HG03097 (cell line): ENCODE results near the gene BNIPL.

ENCODE experiments used
- ATAC-seq: cut with Tn5 transposase; IDR thresholded peaks from one replicate; pipeline ENCODE4 v1.9.1; 2021; ENCODE audit not compliant: unreplicated experiment, low FRiP score

Gene BNIPL

DNA sequence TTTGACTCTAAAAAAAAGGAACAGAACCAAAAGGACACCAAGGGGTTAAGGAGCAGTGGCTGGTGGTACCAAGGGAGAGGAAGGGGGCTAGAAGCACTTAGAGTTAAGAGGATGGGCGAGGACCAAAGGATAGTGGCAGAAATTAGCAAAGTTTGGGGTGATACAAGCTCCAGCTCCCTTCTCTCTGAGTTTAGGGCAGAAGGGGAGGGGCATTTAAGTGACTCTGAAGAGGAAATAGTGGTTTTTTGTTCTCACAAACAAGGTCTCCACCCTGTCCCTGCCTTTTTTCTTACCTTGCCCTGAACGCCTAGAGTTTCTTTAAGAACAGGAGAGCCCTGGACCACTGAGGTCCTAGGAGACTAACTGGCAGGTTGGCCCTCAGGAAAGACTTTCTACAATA, 19.8 kb downstream of the BNIPL start:
- no peak for ATAC-seq

DNA sequence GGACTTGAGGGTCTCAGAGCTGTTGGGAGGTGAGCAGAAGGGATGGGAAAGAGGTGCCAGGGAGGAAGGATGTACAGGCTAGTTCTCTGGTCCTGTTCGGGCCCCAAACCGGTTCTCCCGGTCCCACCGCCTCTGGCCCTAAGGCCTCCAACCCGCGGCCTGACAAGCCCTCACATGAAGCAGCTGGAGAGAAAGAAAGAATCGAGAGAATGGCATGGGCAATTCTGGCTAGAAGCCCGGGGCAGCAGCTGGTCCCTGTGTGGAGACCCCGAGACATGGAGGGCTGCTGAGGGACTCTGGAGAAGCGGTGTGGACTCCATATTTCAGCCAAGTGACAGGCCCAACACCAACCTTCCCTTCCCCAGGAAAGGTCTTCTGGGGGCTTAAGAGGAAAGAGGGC, 22.3 kb downstream of the BNIPL start:
- no peak for ATAC-seq

DNA sequence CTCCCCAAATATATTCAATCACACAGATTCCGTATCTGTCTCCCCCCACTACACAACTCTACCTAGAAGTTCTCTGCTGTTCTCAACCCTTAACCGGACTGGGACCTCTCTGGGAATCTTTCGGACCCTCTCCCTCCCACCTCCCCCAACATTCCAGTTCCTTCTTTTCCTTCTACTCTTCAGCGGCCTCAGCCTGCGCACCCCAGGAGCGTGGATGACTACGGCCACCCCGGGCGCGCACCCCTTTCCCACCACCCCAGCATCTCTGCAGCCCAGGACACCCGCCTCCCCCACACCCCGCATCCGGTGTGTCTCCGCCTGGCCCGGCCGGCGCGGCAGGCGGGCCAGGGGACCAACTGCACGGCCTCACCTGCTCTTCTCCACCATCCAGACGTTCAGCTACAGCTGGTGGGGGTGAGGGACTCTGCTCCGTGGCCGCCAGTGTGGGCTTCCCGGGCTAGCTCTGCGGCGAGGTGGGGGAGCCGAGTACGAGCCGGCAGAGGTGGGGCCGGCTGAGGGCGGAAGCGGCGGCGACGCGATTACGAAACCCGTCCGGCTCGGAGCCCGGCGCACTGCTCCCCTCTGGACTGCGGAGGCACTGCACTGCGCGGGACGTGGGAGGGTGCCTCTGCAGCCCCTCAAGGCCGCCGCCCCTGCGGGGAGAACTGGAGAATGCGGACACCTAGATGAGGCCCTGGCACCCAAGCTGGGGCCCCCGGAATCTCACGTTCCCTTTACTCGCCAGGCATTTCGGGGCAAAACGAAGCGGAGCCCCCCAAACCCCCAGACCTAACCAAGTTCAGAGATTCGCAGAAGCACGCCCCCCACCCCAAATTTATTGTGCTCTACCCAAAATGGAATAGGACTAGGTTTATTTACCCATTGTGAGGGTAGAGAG, 23.0 kb downstream of the BNIPL start, which contains the start of gene CDC42SE1:
CDC42SE1 (minus strand) TSS at position 514 of the 898 bp plus-strand sequence. CDS start 3,892 bp downstream, outside the sequence.
- peak; percentile 75 for ATAC-seq

DNA sequence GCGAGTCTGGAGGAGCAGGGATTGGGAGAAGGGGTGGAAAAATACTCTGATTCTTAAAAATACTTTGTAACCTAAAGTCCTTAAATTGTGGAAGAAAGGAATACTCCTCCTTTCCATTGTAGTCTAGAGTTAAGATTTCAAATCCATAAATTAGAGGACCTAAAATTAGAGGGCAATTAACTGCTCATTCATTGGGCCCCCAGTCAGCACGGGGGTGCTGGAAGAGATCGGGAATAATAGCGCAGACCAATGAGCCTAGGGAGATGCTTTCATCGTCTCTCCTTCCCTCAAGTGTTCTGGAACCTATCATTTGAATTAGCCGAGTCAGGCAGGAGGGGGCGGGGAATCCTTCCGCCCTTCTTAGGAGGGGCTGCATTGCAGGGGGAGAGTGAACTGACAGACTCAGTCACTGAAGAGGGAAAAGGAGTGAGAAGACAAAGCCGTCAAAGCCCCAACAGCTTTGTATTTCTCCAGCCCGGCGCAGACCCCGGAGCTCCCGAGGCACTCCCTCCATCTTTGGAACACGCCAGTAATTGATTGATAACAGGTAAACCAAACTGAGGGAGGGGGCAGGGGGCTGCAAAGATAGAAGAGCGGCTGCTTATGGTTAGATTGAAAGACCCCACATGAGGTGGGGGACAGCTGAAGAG, 23.7 kb downstream of the BNIPL start, which contains the start of gene MLLT11:
MLLT11 (plus strand) TSS at position 391 of the 650 bp plus-strand sequence. CDS start 6,828 bp downstream, outside the sequence.
- no peak for ATAC-seq

DNA sequence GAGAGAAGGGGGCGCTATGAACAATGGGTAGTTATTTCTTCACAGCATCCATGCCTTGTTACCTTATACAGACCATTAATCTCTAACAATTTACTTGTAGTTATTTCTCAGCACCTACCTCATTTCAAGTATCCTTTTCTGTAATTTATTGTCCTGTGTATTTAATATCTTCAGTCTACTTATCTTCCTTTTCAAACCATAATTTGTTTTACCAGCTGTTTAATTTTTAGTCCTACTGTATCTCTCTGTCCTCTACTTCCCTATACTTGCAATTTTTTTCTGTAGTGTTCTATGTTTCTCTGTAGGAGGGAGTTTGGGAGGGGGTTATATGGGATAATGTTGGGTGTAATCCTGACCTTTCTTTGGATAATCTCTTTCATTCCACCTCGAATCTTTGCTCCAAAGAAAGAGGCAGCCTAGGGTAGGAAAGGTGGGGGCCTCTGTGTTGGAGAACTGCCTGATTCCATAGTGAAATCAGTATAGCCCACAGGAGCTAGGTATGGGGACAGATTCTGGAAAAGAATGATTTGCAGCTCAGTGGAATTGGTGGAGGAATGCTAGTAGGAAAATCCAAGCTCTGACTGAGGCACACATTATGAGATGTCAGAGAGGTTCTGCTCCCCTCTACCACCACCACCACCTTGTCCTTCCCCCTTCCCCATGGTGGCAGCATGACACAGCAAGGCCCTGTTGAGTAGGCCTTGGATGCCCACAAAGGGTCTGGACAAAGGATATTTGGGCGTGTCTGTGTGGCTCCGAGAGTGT, 24.5 kb downstream of the BNIPL start:
- ATAC-seq: no peak

DNA sequence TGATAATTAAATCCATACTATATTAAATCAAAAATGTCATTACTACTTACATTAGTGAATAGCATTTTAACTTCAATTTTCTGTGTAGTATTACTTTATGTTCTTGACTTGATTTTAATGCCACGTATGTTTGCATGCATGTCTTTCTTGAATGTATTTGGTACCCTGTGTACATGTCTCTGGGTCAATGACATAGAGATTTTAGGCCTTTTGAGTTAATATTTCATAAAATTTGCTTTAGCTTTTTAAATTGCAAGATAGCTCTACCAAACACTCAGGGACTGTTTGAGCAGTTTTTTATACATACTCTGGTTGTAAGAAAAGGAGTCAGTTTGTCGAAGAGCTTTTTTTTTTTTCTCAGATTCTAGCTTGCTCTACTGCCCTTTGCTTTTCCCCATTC, 25.3 kb downstream of the BNIPL start:
- ATAC-seq: no peak

DNA sequence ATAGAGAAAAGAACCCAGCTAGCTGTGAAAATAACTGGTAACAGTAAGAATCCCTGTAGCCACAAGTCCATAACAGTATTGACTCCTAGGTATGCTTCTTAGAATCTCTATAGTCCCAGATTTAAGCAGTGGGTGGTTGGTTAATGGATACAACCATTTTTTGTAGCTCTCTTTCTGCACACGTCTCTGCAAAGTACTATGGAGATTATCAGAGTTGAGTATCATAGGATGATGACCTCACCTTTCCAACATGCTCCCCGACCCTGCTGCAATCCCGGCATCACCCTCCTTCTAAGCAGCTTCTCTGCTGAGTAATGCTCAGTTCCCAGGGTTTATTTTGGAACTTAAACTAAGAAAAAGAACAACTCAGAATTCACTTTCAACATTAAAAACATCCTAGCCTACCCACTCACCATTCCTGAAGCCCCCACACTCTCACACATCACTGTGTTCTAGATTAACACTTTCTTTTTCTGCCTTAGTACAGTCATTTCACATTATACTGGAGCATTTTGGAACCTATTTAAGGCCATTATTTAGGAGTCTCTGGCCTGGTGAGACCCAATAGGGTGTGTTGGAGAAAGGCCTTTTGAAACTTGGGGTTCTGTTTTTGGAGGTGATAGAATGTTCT, 26.5 kb downstream of the BNIPL start:
- no peak for ATAC-seq

DNA sequence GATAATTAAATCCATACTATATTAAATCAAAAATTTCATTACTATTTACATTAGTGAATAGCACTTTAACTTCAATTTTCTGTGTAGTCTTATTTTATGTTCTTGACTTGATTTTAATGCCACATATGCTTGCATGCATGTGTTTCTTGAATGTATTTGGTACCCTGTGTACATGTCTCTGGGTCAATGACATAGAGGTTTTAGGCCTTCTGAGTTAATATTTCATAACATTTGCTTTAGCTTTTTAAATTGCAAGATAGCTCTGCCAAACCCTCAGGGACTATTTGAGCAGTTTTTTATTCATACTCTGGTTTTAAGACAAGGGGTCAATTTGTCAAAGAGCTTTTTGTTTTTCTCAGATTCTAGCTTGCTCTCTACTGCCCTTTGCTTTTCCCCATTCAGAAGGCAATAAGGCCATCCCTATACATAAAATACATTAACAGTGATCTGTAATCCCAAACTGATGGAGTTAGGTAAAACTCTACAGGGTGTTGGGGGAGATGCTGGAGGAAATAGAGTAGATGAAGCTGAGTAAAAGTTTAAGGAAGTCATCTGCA, 28.8 kb downstream of the BNIPL start:
- ATAC-seq: no peak

DNA sequence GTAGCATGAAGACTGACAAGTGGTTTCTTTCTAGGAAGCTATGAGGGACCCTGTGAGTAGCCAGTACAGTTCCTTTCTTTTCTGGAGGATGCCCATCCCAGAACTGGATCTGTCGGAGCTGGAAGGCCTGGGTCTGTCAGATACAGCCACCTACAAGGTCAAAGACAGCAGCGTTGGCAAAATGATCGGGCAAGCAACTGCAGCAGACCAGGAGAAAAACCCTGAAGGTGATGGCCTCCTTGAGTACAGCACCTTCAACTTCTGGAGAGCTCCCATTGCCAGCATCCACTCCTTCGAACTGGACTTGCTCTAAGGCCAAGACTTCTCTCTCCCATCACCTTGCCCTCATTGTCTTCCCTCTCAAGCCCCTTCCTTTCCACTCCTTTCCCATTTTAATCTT, 30.8 kb downstream of the BNIPL start:
- ATAC-seq: no peak

DNA sequence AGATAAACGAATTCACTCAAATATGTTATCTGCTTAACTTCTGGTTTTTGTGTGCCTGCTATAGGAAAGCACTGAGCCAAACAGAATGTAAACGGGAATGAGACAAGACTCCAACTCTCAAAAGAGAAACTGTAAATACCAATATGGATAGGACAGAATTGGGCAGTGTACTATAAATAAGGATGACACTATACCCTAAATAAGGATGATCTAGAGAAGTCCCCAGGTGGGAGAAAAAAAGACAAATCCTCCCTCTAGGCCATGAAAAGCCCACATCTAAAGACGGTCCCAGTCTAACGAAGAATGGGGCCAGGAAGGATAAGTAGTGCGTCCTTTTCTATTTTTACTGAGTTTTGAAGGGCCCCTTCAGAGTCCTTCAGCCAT, 32.7 kb downstream of the BNIPL start:
- no peak for ATAC-seq

DNA sequence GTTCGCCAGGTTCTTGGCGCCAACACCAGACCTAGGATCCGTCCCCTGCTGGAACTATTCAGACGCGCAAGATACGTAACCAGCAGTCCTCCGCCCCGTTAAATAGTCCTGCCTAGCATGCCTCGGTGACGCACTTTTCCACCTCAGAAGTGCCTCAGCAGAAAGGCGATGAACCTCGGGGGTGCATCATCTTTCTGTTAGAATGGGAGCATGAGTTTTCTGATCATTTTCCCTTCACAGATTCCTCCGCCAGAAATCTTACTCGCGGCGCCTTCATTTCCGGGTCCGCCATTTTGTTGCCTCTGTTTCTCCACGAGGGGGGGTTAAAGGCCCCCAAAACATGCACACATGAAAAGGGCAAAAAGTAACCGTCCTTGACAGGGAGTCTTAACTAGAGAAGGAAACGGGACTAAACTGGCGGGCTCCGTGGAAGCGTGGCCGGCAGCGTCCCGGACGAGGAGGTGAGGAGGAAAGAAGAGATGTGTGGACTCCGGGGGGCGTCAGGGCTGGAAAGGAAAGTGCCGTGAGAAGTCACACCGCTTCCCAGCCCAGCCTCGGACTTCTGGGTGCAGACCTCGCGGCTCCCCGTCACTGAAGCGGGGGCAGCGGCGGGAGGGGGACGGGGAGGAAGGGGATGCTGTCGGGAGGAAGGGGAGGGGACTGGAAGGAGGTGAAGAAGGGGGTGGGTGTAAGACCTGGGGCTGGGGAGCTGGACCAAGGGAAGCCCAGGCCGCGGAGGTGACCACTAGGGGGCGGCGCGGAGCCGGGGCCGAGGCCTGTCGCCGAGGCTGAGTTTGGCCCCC, 34.3 kb downstream of the BNIPL start, which contains the start of gene GABPB2:
GABPB2 (plus strand) TSS at position 288 of the 803 bp plus-strand sequence. CDS start 17,429 bp downstream, outside the sequence.
- ATAC-seq: peak; percentile 76

DNA sequence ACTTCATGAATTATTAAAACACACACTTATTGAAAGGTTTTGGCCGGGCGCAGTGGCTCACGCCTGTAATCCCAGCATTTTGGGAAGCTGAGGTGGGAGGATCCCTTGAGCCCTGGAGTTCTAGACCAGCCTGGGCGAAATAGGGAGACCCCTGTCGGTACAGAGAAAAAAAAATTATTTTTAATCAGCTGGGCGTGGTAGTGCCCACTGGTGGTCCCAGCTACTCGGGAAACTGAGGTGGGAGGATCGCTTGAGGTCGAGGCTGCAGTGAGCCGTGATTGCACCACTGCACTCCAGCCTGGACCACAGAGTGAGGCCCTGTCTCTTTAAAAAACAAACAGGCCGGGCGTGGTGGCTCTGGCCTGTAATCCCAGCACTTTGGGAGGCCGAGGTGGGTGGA, 35.8 kb downstream of the BNIPL start:
- ATAC-seq: no peak

DNA sequence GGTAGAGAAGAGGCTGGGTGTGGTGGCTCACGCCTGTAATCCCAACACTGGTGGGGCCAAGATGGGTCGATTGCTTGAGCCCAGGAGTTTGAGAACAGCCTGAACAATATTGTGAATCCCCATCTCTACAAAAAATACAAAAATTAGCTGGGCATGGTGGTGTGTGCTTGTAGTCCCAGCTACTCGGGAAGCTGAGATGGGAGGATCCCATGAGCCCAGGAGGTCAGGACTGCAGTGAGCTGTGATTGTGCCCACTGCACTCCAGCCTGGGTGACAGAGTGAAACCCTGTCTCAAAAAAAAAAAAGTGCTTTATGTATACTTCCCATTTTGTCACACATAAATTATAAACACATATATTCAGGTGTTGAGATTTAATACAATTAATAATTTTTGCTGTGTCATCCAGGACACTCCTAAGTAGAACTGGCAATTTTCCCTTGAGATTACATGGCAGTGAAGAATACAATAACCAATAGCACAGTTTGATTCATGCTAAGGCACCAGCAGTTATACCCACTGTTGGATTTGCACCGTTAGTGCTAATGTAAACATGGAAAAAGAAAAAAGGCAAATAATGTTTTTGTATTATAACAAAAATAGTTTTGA, 49.7 kb downstream of the BNIPL start:
- ATAC-seq: no peak
